Left lobe of liver (tissue), 2 donors: ENCODE data around the gene IQCN. TPM values are rescaled to one million over a fixed set of nuclear protein-coding genes. Genes with fewer than 3 reads are reported as not detected.

Experiments
- ATAC-seq: fragments of 200-7000 bp; cut with Tn5 transposase; one replicate; pipeline ENCODE4 v1.9.1; 2020; ENCODE audit warnings: mild to moderate bottlenecking, moderate library complexity
- DNase-seq: peaks from one replicate; pipeline ENCODE4 v3.0.0-alpha.2; 2020; ENCODE audit warnings: low spot score
- total RNA-seq: library from RNA; stranded (reverse); gene quantifications from one replicate; pipeline ENCODE4 v1.2.1, GENCODE V29; 2021
- donor health status: DM: no; HTN: no; CAD: no; lungs with moderate emphysema.
- donor health status: DM: no; HTN: yes; CAD: no.

Gene IQCN
- total RNA-seq, 1 donor from 2014 or later: 2.8 TPM

DNA sequence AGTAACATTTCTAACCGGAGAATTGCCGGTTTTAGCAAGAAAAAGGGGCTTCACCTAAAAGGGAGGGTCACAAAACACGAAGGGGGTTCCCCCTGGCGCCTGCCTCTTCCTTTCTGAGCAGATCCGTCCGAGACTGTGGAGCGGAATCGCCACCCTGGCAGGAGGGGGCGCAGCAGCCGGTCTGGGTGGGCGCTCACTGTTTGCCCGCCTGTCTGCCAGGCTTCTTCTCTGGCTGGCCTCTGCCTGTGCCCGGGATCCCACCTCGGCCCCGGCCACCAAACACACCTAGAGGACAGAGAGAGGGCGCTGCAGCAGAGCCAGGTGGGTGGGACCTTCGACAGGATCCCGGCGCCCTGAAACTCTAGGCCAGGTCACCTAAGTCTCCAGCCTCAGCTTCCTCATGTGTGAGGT, 33.0 kb upstream of the IQCN start:
- ATAC-seq (no peak), DNase-seq (no peak)

DNA sequence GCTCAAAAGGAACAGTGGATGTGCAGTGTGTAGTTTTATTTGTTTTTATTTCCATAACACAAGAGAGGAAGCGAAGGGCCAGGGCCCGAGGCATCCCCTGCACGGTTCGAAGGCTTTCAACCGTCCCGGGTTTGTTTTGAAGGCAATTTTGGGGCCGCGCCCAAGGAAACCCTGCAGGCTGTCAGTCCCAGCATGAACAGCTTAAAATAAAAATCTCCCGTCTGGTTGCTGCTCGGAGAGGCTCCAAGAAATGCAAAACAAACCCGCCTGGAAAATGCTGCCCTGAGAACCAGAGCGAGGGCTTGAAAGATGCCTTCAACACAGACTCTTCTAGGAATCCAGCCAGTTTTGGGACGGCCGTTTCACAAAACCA, 32.6 kb upstream of the IQCN start:
- no peak for DNase-seq
- ATAC-seq: no peak

DNA sequence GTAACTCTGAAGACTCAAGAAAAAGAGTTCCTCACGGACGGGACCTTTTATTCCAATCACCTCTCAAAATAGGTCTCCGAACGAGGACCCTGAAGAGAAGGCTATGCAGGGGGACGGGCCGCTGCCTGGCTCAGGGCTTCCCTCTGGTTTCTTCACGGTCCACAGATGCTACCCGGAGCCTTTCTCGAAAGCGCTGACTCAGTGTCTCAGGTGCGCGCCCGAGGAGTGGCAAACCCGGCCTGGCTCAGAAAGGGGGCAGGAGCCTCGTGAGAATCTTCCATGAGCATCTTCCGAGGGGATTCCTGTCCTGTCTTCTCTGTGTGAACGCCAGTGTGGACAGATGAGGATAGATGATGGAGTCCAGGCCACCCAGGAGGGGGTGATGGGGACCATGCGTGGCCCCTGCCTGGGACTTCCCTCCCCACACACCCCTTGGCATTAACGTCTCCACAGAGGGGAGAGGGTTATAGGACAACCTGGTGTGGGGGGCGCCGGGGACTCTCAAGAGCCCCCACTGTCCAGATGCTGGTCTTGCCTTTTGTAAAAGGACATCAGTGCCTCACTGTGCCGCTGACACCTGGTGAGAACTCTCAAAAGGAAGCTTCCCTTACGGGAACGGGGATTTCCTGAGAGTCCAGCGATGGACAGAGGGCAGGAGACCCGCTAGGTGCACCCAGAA, 32.1 kb upstream of the IQCN start:
- ATAC-seq (no peak), DNase-seq (no peak)

DNA sequence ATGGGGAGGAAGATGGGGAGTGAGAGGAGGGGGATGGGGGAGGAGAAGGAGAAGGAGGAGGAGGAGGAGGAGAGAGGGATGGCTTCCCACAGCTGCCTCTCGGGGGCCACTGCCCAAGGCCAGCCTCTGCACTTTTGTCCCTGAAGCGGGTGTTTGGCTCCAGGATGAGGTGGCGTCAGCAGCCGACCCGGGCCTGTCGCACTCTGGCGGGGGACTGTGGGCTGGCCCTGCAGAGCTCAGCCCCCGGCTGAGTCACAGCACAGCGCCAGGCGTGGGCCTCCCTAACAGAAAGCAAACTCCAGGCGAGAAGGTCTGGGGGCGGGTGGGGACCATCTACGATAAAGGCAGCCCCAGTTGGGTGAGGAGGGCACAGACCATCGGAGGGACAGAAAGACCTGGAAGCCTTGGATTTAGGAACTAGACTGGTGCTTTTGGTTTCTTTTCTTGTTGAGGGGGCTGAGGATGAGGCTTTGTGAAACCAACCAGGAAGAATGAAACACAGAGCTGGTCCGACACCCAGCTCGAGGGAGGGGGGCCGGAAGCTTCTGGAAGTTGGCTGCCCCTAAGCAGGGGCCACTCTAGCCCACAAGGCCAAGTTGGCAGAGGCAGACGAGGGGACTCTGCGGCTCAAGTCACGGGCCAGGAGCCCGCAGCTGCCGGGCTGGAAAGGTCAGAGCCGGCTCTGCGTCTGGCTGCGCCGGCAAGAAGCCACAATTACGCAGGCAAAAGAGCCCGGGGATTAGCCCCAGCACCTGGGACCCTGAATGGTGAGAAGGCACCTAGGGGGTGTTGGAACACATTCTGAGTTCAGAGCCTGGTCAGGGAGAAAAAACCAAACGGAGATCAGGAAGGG, 30.4 kb upstream of the IQCN start:
- peak; percentile 62 for ATAC-seq
- DNase-seq: peak; percentile 88

DNA sequence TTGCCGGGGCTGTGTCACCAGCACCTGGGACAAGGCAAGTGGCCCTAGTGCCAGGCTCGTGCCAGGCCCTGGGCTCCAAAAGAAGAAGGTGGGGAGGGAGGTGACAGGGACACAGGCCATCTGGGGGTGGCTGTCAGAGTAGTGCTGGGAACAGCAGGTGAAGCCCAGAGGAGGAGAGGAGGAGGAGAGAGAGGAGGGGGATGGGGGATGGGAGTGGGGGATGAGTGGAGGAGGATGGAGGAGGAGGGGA, 29.9 kb upstream of the IQCN start:
- peak; percentile 9 for ATAC-seq
- no peak for DNase-seq

DNA sequence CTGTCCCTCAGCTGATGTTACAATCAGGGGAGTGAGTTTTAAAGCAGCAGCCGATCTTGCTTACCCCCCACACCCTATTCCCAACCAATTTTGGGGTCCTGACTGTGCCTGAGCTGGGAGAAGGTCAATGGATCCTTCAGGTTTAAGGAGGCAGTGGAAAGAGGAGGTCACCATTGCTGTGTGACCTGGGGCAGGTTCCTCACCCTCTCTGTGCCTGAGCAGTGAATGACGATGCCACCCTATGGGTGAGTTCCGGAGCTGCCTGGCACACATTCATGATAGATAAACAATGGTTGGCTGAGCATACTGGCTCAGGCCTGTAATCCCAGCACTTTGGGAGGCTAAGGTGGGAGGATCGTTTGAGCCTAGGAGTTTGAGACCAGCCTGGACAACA, 27.5 kb upstream of the IQCN start:
- DNase-seq (no peak), ATAC-seq (no peak)

DNA sequence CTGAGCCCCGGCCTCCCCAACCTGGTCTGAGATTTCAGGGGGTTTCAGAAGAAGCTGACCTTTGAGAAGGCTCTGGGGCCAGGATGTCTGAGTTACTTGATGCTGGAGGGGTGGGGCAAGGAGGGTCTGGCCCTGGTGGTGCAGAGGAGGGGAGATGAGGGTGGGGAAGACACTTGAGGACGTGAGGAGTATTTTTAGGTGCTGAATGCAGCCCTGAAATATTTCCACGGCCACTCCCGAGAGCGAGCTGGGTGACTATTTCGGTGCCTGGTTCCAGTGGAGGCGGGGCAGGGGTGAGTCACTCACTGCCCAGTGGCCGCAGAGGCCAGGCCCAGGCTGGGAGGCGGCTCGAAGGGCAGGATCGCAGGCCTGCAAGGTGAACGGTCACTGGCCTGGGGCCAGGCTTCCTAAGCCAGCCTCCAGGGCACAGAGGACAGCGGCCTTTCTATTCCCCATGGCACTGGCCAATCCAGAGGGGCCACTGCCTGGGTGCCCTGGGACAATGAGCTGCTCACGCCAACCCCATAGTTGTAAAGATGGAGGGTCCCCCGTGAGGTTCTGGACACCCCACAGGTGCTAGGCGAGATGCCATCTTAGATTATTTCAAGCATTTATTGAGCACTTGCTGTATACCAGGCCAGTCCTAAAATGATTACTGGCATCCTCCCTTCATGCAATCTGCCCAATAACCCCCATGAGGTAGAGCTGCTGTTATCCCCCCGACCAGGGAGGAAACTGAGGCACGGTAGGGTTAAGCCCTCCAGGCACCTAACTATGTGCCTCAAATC, 26.9 kb upstream of the IQCN start:
- ATAC-seq: peak; percentile 81

DNA sequence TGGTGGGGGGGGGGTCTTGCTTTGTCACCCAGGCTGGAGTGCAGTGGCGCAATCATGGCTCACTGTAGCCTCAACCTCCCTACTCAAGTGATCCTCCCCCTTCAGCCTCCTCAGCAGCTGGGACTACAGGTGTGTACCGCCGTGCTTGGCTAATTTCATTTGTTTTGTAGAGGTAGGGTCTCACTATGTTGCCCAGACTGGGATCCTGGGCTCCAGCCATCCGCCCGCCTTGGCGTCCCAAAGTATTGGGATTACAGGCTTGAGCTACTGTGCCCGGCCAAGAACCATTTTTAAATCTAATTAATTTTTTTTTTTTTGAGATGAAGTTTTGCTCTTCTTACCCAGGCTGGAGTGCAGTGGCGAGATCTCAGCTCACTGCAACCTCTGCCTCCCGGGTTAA, 25.4 kb upstream of the IQCN start:
- DNase-seq (no peak), ATAC-seq (no peak)

More for the DNA sequence above, 26.9 kb upstream of the IQCN start:
- peak; percentile 96 for DNase-seq

DNA sequence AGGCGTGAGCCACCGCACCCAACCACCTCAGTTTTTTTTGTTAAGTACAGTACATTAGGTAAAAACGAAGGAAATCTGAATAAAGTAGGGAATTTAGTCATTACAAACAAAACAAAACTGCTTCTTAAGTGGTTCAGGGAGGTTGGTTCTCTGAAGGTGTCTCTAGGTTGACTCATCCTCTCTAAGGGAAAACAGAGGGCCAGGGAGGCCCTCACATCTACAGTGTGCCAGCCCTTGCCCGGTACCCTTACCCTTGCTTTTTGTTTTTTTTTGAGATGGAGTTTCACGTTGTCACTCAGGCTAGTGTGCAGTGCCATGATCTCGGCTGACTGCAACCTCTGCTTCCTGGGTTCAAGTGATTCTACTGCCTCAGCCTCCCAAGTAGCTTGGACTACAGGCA, 24.3 kb upstream of the IQCN start:
- ATAC-seq (no peak), DNase-seq (no peak)

DNA sequence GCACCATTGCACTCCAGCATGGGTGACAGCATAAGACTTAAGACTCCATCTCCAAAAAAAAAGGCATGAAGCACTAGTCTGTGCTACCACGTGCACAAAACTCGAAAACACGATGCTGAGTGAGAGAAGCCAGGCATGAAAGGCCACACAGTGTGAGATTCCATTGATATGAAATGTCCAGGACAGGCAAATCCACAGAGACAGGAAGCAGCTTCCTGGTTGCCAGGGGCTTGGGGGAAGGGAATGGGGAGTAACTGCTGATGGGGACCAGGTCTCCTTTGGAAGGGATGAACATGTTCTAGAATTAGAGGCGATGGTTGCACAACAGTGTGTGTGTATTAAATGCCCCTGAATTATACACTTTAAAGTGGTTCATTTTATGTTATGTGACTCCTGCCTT, 23.1 kb upstream of the IQCN start:
- ATAC-seq: no peak
- DNase-seq: no peak

DNA sequence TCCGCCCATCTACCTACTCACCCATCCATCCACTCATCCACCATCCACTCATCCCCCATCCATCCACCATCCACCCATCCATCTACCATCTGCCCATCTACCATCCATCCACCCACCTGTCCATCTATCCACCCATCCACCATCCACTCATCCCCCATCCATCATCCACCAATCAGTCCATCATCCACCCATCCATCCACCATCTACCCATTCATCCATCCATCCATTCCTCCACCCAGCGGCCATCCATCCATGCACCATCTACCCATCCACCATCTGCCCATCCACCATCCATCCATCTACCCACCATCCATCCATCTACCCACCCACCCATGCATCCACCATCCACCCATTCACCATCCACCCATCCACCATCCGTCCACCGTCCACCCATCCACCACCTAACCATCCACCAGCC, 20.8 kb upstream of the IQCN start:
- no peak for DNase-seq
- no peak for ATAC-seq

DNA sequence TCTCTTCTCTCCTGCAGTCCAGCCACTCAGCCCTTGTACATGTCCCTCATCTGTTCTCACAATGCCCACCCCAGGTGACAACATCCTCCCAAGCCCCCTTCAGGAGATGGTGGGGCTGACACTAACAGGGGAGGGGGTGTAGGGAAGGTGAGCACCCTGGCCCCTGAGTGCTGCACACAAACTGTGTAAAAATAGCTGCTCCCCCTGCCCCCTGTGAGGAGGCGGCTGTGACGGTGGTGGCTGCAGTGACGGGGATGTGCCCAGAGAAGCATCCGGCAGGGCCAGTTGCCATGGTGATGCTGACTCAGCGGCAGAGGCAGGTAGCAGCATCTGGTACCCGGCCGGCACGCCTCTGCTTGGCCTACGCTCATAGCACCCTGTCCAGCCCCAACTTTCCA, 20.2 kb upstream of the IQCN start:
- DNase-seq (no peak), ATAC-seq (no peak)

DNA sequence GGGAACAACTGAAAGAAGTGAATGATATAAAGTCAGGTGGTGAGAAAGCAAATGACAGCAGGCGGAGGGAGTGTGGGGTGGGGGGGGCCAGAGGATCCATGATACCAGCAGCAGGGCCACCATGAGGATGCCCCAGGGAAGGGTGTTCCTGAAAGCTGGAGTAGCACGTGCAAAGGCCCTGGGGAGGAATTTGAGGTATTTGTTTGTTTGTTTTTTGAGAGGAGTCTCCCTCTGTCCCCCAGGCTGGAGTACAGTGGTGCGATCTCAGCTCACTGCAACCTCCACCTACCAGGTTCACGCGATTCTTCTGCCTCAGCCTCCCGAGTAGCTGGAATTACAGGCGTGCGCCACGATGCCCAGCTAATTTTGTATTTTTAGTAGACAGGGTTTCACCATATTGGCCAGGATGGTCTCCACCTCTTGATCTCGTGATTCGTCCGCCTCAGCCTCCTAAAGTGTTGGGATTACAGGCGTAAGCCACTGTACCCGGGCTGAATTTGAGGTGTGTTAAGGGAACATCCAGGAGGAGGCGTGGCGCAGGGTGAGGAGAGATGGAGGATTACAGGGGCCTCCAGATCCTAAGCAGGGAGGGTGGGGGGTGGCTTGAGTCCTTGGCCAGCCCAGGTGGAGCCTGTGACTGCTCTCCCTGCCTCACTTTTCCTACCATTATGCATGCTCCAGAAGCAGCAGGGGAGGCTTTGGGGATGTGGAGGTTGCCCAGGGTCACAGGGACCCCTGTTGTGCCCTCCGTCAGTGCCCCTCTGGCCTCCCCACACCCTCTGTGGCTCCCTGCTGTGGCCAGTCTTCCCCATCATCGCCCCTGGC, 19.6 kb upstream of the IQCN start:
- no peak for ATAC-seq
- no peak for DNase-seq

DNA sequence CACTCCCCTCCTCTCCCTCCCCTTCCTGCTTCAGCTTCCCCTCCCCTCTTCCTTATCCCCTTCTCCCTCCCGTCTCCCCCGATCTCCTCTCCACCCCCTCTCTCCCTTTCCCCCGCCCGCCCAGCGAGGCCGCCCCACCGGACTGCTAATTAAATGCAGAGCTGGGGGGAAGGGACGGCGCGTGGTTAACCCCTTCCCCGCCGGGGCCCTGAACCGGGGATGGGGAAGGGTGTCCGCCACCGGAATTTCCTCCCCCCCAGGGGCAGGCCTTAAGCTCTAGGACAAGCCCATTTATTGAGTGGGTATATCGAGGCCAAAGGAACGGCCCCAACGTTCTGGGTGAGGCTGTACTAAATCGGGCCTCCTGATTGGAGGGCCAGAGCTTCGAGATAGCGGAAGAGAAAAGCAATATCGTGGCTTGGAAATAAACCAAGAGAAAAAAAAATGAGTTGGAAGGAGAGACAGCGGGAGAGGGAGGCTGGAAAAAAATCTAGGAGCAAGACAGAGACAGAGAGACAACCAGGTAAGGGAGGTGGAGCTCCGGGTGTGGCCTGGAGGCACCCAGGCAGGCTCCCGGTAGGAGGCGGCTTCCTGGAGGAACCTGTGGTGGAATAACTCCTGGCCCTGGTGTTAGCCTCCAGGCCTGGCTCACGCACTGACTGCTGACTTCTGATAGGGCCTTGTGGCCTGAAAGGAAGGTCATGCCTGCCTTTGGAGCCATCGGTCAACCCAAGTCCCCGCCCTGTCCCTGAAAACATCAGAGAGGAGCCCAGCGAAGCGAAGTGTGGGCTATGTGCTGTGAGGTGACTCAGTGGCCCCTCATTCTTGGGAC, 18.8 kb upstream of the IQCN start:
- ATAC-seq: peak; percentile 61
- DNase-seq: peak; percentile 79

DNA sequence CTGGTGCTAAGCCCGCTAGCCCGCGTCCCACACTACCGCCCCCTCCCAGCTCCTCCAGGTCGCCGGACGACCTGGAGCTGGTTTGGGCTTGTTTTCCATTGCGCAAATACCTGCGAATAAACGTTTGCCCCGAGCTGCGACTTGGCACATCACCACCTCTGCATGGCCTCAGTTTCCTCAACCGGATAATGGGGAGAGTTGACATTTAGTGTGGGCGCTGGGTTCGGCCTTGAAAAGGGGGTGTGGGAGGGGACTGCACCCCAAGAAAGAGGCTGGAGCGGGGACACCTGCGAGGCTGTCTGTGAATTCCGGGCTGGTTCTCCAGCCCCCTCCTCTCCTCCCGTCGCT, 18.2 kb upstream of the IQCN start:
- DNase-seq: no peak
- peak; percentile 47 for ATAC-seq

DNA sequence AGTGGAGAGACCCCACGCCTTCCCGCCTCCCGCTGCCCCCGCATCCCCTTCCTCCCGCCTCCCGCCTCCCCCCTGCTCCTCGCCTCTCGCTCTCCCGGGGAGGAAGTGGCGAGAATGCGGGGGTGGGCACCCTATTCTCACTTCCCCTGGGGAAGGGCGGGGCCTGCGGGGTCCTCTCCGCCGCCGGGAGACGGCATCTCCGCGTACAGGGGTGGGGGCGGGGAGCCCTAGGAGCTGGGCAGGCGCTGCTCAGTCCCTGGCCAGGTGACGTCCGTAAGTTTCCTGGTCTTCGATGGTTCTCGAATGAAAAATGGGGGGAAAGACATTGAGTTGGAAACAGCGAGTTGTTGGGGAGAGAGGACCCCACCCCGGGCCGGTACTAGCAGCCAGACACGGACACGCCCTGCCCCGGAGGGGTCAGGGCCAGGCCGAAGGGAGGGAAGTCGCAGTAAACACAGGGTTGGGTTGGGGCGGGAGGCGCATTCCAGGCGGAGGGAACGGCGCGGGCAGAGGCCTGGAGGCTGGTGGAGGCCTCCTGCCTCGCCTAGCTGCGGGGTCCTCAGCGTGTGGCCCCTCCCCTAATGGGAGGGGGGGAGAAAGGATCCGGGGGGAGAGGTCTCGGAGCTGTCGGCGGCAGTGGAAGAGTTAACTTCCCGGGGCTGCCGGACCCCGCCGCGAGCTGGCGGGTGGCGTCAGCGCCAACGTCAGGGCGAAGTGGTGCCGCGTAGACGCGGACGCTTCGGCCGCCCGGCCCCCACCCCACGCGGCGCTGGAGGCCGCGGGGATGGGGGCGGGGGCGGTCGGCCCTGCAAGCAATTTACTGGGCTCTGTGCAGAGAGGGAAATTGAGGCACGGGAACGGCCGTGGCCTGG, 17.6 kb upstream of the IQCN start:
- peak; percentile 81 for DNase-seq

DNA sequence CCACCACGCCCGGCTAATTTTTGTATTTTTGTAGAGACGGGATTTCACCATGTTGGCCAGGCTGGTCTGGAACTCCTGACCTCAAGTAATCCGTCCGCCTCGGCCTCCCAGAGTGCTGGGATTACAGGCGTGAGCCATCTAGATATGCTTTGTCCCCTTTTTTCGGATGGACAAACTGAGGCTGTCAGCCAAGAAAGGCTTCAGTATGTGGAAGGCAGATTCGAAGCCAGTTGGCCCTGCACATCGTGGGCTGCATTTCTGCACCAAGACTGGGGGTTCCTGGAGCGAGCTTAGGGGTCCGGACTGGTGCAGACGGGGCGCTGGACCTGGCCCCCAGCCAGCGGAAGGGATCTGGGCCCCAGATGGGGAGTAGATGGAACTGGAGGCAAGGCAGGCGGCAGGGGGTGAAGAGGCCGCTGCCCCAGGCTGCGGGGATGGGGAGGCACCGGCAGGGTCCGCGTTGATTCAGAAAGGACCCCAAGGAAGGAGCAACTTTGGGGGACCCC, 16.8 kb upstream of the IQCN start:
- ATAC-seq (no peak), DNase-seq (no peak)

More for the DNA sequence above, 17.6 kb upstream of the IQCN start:
- ATAC-seq: peak; percentile 73

DNA sequence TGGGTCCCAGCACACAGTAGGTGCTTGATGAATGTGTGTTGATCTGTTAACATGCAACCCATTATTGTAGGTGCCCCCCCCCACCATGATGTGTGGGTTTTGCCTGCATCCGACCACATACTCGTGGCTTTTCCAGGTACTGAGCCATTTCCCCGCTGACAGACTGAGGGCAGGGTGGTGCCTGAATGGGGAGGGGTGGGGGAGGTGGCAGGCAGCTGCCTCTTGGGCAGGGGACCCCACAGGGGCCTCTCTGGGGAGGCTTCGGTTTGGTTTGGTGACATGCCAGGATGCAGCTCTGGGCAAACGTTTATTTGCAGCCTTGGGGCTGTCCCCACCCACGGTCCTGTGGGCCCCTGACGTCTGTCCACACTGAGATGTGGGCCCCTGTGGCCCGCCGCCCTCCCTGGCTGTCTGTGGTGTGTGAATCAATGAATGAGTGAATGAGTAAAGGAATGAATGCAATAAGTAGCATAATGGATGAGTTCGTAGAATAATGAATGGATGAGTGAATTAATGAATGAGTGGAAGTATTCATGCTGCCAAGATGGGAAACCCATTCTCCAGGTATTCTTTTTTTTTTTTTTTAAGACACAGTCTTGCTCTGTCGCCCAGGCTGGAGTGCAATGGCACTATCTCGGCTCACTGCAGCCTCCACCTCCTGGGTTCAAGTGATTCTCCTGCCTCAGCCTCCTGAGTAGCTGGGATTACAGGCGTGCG, 16.2 kb upstream of the IQCN start:
- DNase-seq (no peak), ATAC-seq (no peak)
